HTR-8/SVneo (cell line): ENCODE measurements around the gene DHRS7B.
A peak's percentile ranks its signal among the peaks of the same experiment; 100 is the strongest.
"Not testable (repeated sequence)": the region's sequence is repeated elsewhere in the genome, so short reads cannot be mapped to it uniquely, and the experiment has no call there.

ENCODE experiments used
- DNase-seq: peaks from one replicate; pipeline ENCODE4 v3.0.0; 2011; ENCODE audit warnings: low spot score, mixed read lengths; ENCODE audit not compliant: insufficient read length
- FAIRE-seq: peaks from 2 replicates; lab custom pipeline; 2011; peaks lifted over from hg19 to GRCh38; lab: Jason Lieb, UNC

DHRS7B gene

GRCh38 chr17:21107067-21107650, 19.6 kb upstream of the DHRS7B start:
- FAIRE-seq, result not testable (repeated sequence)

GRCh38 chr17:21108651-21109050, 18.1 kb upstream of the DHRS7B start:
- no peak for FAIRE-seq
- no peak for DNase-seq

More at GRCh38 chr17:21107067-21107650, 19.6 kb upstream of the DHRS7B start:
- DNase-seq, result not testable (repeated sequence)

DNA sequence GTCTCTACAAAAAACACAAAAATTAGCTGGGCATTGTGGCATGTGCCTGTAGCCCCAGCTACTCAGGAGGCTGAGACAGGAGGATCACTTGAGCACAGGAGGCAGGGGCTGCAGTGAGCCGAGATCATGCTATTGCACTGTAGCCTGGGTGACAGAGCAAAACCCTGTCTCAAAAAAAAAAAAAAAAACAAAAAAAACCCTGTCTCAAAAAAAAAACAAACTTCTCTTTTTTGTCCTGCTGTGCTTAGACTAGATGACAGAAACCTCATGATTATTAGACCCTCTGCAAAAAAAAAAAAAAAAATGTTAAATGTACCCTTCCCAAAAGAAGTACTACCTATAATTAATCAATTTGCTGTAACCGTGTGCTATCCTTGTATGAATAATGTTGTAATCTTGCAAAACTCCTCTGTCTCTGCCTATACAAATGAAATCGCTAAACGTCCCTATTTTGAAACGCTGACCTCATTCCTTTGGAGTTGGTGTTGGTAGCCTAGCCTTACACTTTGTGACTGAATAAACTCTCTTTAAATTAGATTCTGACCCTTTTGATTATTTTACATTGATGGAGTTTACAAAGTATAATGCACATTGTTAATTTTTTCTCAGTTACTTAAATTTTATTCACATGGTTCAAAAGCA, 13.6 kb upstream of the DHRS7B start:
- DNase-seq (no peak), FAIRE-seq (no peak)

DNA sequence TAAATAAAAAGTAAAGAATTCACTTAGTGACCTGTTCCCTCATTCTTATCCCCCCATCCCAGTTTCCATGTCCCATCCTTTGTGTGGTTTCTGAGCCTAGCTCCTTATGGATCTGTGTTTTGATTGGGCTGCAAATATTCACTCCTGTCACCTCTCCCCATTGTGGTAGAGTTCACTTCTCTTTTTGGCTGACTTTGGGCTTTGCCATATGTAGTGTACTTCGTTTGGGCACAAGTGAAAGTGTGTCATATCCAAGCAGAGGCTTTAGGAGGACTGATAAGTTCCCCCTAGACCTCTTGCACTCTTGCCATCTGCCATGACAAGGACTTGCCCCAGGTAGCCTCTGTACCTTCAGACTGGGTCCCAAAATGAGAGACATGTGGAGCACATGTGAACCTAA, 13.0 kb upstream of the DHRS7B start:
- FAIRE-seq, result peak; percentile 44
- no peak for DNase-seq

- FAIRE-seq, result peak; percentile 72
- DNase-seq, result not testable (repeated sequence)
Observed at GRCh38 chr17:21114791-21115190, 12.0 kb upstream of the DHRS7B start.

DNA sequence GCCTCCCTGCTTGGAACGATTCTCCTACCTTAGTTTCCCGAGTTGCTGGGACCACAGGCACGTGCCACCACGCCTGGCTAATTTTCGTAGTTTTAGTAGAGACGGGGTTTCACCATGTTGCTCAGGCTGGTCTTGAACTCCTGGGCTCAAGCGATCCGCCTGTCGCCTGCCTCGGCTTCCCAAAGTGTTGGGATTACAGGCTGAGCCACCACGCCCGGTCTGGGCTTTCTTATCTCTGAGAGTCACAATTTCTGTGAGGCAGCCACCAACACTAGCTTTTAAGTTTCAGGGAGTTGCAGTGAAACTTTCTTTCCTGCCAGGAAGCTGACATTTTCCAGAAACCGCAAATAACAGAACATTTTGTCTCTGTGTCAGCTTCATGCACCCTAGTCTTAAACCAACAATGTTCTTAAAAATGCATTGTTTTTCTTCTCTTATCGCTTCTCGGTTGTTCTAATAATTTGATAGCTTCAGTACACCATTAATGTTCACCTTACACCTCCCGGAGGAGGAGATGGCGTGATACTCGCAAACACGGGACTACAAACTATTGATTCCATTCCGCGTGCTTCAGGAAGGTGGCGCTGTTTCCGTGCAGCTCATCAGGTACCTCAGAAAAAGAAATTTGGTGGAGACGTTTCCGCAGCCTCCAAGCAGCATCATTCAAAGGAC, 7.4 kb upstream of the DHRS7B start:
- DNase-seq (peak; percentile 93), FAIRE-seq (peak; percentile 96)

DNA sequence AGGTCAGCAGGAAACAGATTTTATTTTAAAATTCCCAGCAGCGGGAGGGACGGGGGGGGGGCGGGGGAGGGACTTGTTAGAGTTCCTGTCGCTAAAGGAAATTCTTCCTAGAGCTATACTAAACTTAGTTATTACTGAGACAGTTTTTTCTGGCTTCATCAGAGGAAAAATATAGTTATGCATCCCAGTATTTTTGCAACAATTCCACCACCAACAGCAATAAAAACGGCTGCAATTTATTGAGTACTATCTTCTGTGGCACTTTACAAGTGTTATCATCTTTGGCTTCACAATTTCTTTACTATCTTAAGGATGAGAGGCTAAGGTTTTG, 6.9 kb upstream of the DHRS7B start:
- DNase-seq (no peak), FAIRE-seq (no peak)

- FAIRE-seq (no peak), DNase-seq (no peak)
Observed at GRCh38 chr17:21124086-21124485, 2.7 kb upstream of the DHRS7B start.

DNA sequence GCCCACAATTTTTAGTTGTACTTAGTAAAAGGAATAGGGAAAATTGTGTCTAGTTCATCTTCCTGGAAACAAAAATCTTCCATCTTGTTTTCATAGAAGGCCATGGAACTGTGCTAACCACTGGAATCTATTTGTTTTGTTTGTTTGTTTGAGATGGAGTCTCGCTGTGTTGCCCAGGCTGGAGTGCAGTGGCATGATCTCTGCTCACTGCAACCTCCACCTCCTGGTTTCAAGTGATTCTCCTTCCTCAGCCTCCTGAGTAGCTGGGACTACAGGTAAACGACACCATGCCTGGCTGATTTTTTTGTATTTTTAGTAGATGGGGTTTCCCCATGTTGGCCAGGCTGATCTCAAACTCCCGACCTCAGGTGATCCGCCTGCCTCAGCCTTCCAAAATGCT, 2.2 kb upstream of the DHRS7B start:
- FAIRE-seq, DNase-seq: not testable (repeated sequence)

DNA sequence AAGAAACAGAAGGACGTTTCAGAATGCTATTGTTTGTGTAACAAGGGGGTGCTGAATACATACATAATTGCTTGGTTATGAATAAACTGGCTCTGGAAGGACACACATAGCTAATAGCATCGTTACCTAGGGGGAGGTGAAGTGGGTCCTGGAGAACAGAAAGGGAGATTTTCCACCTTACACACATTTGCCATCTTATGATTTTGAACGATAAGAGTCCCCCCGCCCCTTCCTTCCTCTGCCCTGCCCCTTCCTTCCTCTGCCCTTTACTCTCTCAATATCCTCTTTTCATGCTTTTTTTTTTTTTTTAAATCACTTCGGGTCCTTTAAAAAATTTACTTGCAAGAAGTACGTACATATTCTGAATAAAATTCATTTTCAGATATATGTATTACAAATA, 902 bp upstream of the DHRS7B start:
- DNase-seq (no peak), FAIRE-seq (no peak)

DNA sequence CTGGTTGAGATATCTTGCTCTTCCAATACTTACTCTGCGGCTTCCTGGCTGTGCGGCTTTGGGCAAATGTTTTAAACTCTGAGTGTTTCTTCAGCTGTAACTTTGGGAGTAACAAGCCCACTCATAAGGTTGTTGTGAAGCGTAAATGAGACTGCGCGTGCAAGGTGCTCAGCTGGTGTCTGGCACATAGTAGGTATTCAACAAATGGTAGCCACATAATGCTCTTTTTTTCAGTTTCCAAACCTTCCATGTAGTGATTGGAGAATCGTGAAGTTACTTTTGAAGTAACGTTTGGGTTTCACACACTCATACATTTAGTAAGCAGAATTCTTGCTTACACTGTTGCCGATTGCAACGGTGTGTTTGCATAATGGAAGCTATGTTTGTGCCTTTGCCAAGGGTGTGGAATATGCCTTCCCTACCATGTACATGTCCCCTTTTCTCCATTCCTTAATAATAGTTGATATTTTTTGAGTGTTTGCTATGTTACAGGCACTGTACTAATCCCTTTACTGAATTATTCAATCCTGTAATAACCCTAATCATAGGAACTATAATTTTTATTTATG, 829 bp downstream of the DHRS7B start:
- FAIRE-seq (no peak), DNase-seq (no peak)

GRCh38 chr17:21129023-21129681, 2.4 kb downstream of the DHRS7B start:
- no peak for FAIRE-seq
- peak; percentile 59 for DNase-seq

GRCh38 chr17:21131137-21131536, 4.4 kb downstream of the DHRS7B start:
- no peak for DNase-seq
- no peak for FAIRE-seq

DNA sequence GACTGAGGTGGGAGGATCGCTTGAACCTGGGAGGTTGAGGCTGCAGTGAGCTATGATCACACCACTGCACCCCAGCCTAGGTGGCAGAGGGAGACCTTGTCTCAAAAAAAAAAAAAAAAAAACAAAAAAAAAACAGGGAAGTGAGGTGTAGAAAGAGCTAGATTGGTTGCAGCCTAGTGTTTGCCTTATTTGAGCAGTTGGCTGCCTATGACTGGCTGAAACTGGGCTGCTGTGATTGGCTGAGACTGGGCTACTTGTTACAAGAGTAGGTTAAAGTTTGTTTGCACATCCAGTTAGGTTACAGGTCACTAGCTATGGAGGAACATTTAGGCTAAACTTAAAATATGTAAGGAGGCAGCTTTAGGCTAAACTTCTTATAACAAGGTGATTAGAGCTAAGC, 5.7 kb downstream of the DHRS7B start:
- FAIRE-seq, result no peak

GRCh38 chr17:21134559-21134958, 7.8 kb downstream of the DHRS7B start:
- DNase-seq, result no peak
- FAIRE-seq, result no peak

More for the DNA sequence above, 5.7 kb downstream of the DHRS7B start:
- DNase-seq, result no peak

DNA sequence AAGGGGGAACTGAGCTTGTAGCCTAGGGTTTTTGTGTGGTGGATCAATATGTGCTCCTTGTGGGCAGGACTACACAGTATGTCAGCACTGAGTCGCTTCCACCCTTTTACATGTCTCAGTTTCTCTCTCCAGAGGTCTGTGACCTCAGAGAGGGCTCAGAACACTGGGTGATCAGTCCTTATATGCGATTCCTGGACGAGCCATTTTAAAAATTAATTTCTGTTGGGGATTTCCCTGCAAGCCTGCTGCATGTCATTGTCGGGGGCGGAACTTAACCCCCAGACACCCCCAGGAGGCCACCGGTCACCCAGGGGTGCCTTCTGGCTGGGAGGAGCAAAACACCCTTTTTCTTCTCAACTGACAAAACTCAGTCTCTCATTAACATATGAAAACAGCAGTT, 14.1 kb downstream of the DHRS7B start:
- FAIRE-seq, result peak; percentile 13

DNA sequence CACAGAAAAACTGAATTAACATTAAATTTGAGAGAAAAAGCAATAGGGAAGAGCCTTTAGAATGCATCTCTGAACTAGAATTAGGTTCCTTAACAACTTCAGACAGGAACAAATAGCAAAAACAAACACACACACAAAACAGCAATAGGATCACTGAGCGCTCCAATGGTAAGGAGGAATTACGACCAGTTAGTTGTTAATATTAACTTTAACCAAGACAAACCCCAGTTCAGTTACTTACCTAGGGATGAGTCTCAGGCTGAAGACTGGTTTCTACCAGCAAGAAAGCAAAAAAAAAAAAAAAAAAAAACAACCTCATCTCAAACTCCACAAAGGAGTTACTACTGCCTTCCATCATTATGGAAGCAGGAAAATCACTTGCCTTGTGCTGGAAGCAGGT, 14.6 kb downstream of the DHRS7B start:
- peak; percentile 69 for FAIRE-seq

More for the DNA sequence above, 14.1 kb downstream of the DHRS7B start:
- DNase-seq, result no peak

GRCh38 chr17:21142065-21142464, 15.3 kb downstream of the DHRS7B start:
- not testable (repeated sequence) for FAIRE-seq

More for the DNA sequence above, 14.6 kb downstream of the DHRS7B start:
- DNase-seq, result no peak

GRCh38 chr17:21143695-21144094, 16.9 kb downstream of the DHRS7B start:
- FAIRE-seq, result no peak
- DNase-seq, result no peak

More at GRCh38 chr17:21142065-21142464, 15.3 kb downstream of the DHRS7B start:
- not testable (repeated sequence) for DNase-seq

DNA sequence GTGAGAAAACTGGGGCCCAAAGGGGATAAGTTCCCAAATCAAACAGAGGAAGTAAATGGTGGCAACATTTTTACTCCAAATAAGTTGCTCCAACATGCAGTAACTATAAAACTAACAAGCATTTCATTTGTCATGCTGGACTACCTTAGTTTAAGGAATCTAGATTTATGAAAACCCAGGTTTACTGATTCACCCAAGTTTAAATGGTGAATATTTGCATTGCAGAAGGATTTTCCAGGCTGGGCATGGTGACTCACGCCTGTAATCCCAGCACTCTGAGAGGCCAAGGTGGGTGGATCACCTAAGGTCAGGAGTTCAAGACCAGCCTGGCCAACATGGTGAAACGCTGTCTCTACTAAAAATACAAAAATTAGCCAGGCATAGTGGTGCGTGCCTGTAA, 17.5 kb downstream of the DHRS7B start:
- not testable (repeated sequence) for DNase-seq

More for the DNA sequence above, 17.5 kb downstream of the DHRS7B start:
- not testable (repeated sequence) for FAIRE-seq
